Measurements from ENCODE around the gene TUBA1C. TPM values are rescaled to one million over a fixed set of nuclear protein-coding genes. Genes with fewer than 3 reads are reported as not detected.

TUBA1C gene
- total and polyA plus RNA-seq, 9 of the 15 experiments (the other 6 are each of a cell fraction or from before 2014, with no cell fraction given) = 755 to 3,012 (median 914) TPM

- no peak for TF ChIP-seq ZNF561 (CRISPR knock-in tag; conservative IDR thresholded peaks at IDR 0.05)
- TF ChIP-seq PKNOX1 (IDR thresholded peaks at IDR 0.05) = no peak
- no peak for TF ChIP-seq ZNF436 (CRISPR knock-in tag; IDR thresholded peaks at IDR 0.05)
- TF ChIP-seq ZNF764 (CRISPR knock-in tag; IDR thresholded peaks at IDR 0.05; ENCODE audit: low read depth) = no peak
- TF ChIP-seq KAT7 (CRISPR knock-in tag; IDR thresholded peaks at IDR 0.05; ENCODE audit: borderline replicate concordance) = no peak
Measured at GRCh38 chr12:49223590-49224369, 41.1 kb upstream of the TUBA1C start (continued).

DNA sequence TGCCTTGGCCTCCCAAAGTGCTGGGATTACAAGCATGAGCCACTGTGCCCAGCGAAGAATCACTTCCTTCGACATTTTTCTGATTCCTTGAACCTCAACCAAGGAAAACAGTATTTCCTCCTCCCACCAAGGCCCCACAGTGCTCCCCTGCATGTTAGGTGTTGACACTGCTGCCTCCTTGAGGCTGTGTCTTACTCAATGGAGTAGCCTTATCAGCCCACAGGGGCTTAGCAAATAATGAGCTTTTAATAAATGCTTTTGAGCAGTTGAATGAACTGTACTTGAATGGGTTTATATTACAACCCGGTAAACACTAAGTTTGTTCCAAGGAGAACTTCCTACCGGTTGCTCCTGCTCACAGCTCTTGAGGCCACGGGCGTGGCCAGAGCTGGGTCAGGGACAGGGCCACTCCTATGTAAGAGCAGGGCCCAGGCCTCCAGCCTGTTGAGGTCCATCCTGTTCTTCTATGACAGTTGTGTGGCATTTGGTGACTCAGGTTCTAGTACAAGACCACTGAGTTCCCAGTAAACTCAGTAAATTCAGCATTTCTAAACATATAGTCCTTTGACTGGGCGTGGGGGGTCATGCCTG, 39.2 kb upstream of the TUBA1C start:
- intact Hi-C loops (cut with micrococcal nuclease) (no loop called here), in situ Hi-C loops (cut with MboI) (no loop called here)
- H3K9me1 ChIP-seq (ENCODE audit: control insufficient read depth, insufficient read depth, low read length) = no peaks in the 10 kb centered on the region
- 44% methylated on average over 7 of the region's 7 CpGs for WGBS (ENCODE audit: insufficient coverage, low coverage, missing lambda C conversion rate)
- CTCF ChIA-PET (ENCODE audit: low intra/inter-chr PET ratio) = no interaction called here
- FAIRE-seq (peak; percentile 37), DNase-seq (ENCODE audit: extremely low read depth in 1 of 4, low spot score in 3 of 4) (peak in 1 of 4 experiments; percentile 59), ATAC-seq (peak; percentile 87)
- peak overlapping the region; percentile 56 for H2AFZ ChIP-seq (ENCODE audit: low read depth, low read length)
- H3K9me3 ChIP-seq (replicated peaks; ENCODE audit: control insufficient read depth, insufficient read depth, low read depth, low read length) = no peaks in the 10 kb centered on the region
- no peak overlapping the region for H3K27ac ChIP-seq (ENCODE audit: extremely low read depth, low read depth, low read length)
- no peak overlapping the region for H3K4me3 ChIP-seq
- no peak overlapping the region for H3K4me2 ChIP-seq (ENCODE audit: insufficient read depth, low read length)
- H3K27me3 ChIP-seq (ENCODE audit: control insufficient read depth in 2 of 2, insufficient read depth in 2 of 2, low read length in 2 of 2) = no peaks in the 10 kb centered on the region
- no TSS peak for BruUV-seq (replicated peaks)
- H3K4me1 ChIP-seq (replicated peaks in 1 of 2; ENCODE audit: control insufficient read depth in 2 of 2, insufficient read depth in 2 of 2, low read length in 2 of 2) = peaks cover 0 to 12% of the 10 kb centered on the region in 2 experiments; a peak in 3 of 5 replicates
- no peaks in the 10 kb centered on the region for H4K20me1 ChIP-seq (replicated peaks; ENCODE audit: control insufficient read depth, insufficient read depth, low read length)
- peak overlapping the region in 1 of 2 experiments; percentile 28; a peak in 1 of 4 replicates for H3K9ac ChIP-seq (ENCODE audit: insufficient read depth in 1 of 2, low read depth in 2 of 2, low read length in 2 of 2)
- POLR2A ChIA-PET = interaction anchor here (0.5 to 1.6 kb wide), 7 partner anchors 10 to 97 kb away, joined by 3 to 15 read pairs (median 3); partner anchors contain the start of gene TUBA1B
- H3K79me2 ChIP-seq (ENCODE audit: control insufficient read depth, insufficient read depth, low read length) = no peaks in the 10 kb centered on the region
- H3K36me3 ChIP-seq (ENCODE audit: control insufficient read depth, insufficient read depth, low read length) = no peaks in the 10 kb centered on the region
- TF ChIP-seq ZNF592 (IDR thresholded peaks at IDR 0.05) = 0 out of 2 replicates have a peak, but pooled peaks have one; percentile 37

All from K562 (cell line).